ENCODE measurements around the gene DNAH8.

- no peak for TF ChIP-seq CTCF (IDR thresholded peaks at IDR 0.05; ENCODE audit: extremely low read depth in 1 of 2, insufficient read depth in 1 of 2, low read depth in 1 of 2, low read length in 2 of 2)
- TF ChIP-seq EZH2 (IDR thresholded peaks at IDR 0.05; ENCODE audit: borderline replicate concordance, low read depth, low read length, severe bottlenecking), result no peak
Observed at GRCh38 chr6:38813041-38813823, 98.1 kb downstream of the DNAH8 start.
